ENCODE data around the gene FAM118B.

The FAM118B gene

GRCh38 chr11:126211236-126212088, at the start of gene FAM118B, which contains the start of gene RPUSD4:
FAM118B (plus strand) TSS chr11:126211782; CDS start chr11:126235002, 23,220 bp downstream.
RPUSD4 (minus strand) TSS chr11:126211650; CDS start chr11:126211638, 12 bp downstream.
- DNase-seq = peak; percentile 99

- DNase-seq = no peak
Observed at GRCh38 chr11:126162306-126163030, 49.1 kb upstream of the FAM118B start.

- DNase-seq = no peak
Observed at GRCh38 chr11:126163074-126163700, 48.4 kb upstream of the FAM118B start.

GRCh38 chr11:126163779-126164178, 47.8 kb upstream of the FAM118B start:
- DNase-seq = no peak

GRCh38 chr11:126164781-126165180, 46.8 kb upstream of the FAM118B start:
- no peak for DNase-seq

GRCh38 chr11:126165311-126165720, 46.3 kb upstream of the FAM118B start:
- DNase-seq = no peak

GRCh38 chr11:126165757-126166156, 45.8 kb upstream of the FAM118B start:
- DNase-seq = no peak

- no peak for DNase-seq
Observed at GRCh38 chr11:126166413-126166812, 45.2 kb upstream of the FAM118B start.

GRCh38 chr11:126167488-126167887, 44.1 kb upstream of the FAM118B start:
- no peak for DNase-seq

GRCh38 chr11:126169291-126169690, 42.3 kb upstream of the FAM118B start:
- no peak for DNase-seq

- no peak for DNase-seq
Observed at GRCh38 chr11:126172596-126173038, 39.0 kb upstream of the FAM118B start.

GRCh38 chr11:126173257-126173656, 38.3 kb upstream of the FAM118B start:
- no peak for DNase-seq

- no peak for DNase-seq
Observed at GRCh38 chr11:126174816-126175215, 36.8 kb upstream of the FAM118B start.

- no peak for DNase-seq
Observed at GRCh38 chr11:126175393-126175792, 36.2 kb upstream of the FAM118B start.

GRCh38 chr11:126176853-126177470, 34.6 kb upstream of the FAM118B start:
- DNase-seq = no peak

GRCh38 chr11:126181939-126182730, 29.4 kb upstream of the FAM118B start:
- no peak for DNase-seq

GRCh38 chr11:126182787-126183445, 28.7 kb upstream of the FAM118B start:
- no peak for DNase-seq

- DNase-seq = no peak
Observed at GRCh38 chr11:126185259-126186024, 26.1 kb upstream of the FAM118B start.

GRCh38 chr11:126186025-126186698, 25.4 kb upstream of the FAM118B start:
- DNase-seq = no peak
